ENCODE results near the gene METRN. TPM values are rescaled to one million over a fixed set of nuclear protein-coding genes. Genes with fewer than 3 reads are reported as not detected.

The METRN gene
- polyA plus RNA-seq, 1 donor (not counting 4 experiments of a cell fraction or from before 2014, with no cell fraction given): 42.1 TPM

GRCh38 chr16:723695-724094 is 8.8 kb downstream of the METRN start:
- Histone ChIP-seq H3K4me2 (ENCODE audit: control insufficient read depth, extremely low read depth, insufficient read depth, low read depth, low read length) (no peak overlapping the region), H3K9ac (ENCODE audit: control insufficient read depth, extremely low read depth, insufficient read depth, low read length) (no peak overlapping the region), H3K9me3 (ENCODE audit: control insufficient read depth, low read depth, low read length) (no peaks in the 10 kb centered on the region), H3K4me3 (ENCODE audit: control insufficient read depth in 2 of 3, extremely low read depth in 1 of 3, insufficient read depth in 2 of 3, low read depth in 1 of 3, low read length in 3 of 3) (no peak overlapping the region), H3K9me1 (ENCODE audit: control insufficient read depth, extremely low read depth, insufficient read depth, low read length) (peaks cover 2% of the 10 kb centered on the region), H3K4me1 (ENCODE audit: control insufficient read depth, extremely low read depth, insufficient read depth, low read length) (peaks cover 15% of the 10 kb centered on the region), H2AFZ (ENCODE audit: control insufficient read depth, low read length) (no peak overlapping the region), H3K27ac (ENCODE audit: control insufficient read depth, insufficient read depth, low read length) (no peak overlapping the region), H4K20me1 (ENCODE audit: control insufficient read depth, extremely low read depth, insufficient read depth, low read length) (peaks cover 3% of the 10 kb centered on the region), H3K27me3 (ENCODE audit: control insufficient read depth, extremely low read depth, insufficient read depth, low read length) (no peaks in the 10 kb centered on the region), H3K36me3 (ENCODE audit: control insufficient read depth in 2 of 2, extremely low read depth in 1 of 2, insufficient read depth in 2 of 2, low read length in 2 of 2) (peaks cover 0 to 1% of the 10 kb centered on the region in 2 experiments), H3K79me2 (ENCODE audit: control insufficient read depth, insufficient read depth, low read length) (no peaks in the 10 kb centered on the region)
- dilution Hi-C loops (cut with MboI; ENCODE audit: extremely low pct_ligation_motif_present, low sequenced_read_pairs): no loop called here
- DNase-seq (ENCODE audit: low read depth, low spot score) (no peak), FAIRE-seq (no peak)
- TF ChIP-seq CTCF (optimal IDR thresholded peaks at IDR 0.05 in 1 of 3, IDR thresholded peaks at IDR 0.05 in 1 of 3, conservative IDR thresholded peaks at IDR 0.05 in 1 of 3; ENCODE audit: extremely low read depth in 1 of 3, insufficient read depth in 2 of 3, low read length in 3 of 3) (no peak), EZH2 (IDR thresholded peaks at IDR 0.05; ENCODE audit: low read length) (no peak)

GRCh38 chr16:724188-725040 is 9.5 kb downstream of the METRN start:
- no peaks in the 10 kb centered on the region for H3K27me3 ChIP-seq (ENCODE audit: control insufficient read depth, extremely low read depth, insufficient read depth, low read length)
- no peak overlapping the region for H2AFZ ChIP-seq (ENCODE audit: control insufficient read depth, low read length)
- TF ChIP-seq EZH2 (IDR thresholded peaks at IDR 0.05; ENCODE audit: low read length) (no peak), CTCF (optimal IDR thresholded peaks at IDR 0.05 in 1 of 3, IDR thresholded peaks at IDR 0.05 in 1 of 3, conservative IDR thresholded peaks at IDR 0.05 in 1 of 3; ENCODE audit: extremely low read depth in 1 of 3, insufficient read depth in 2 of 3, low read length in 3 of 3) (no peak)
- no peak for DNase-seq (ENCODE audit: low read depth, low spot score)
- peaks cover 15% of the 10 kb centered on the region for H3K4me1 ChIP-seq (ENCODE audit: control insufficient read depth, extremely low read depth, insufficient read depth, low read length)
- peaks cover 2% of the 10 kb centered on the region for H3K9me1 ChIP-seq (ENCODE audit: control insufficient read depth, extremely low read depth, insufficient read depth, low read length)
- no peaks in the 10 kb centered on the region for H3K9me3 ChIP-seq (ENCODE audit: control insufficient read depth, low read depth, low read length)
- no peak for FAIRE-seq
- H3K36me3 ChIP-seq (ENCODE audit: control insufficient read depth in 2 of 2, extremely low read depth in 1 of 2, insufficient read depth in 2 of 2, low read length in 2 of 2): peaks cover 0 to 1% of the 10 kb centered on the region in 2 experiments
- no peak overlapping the region for H3K4me2 ChIP-seq (ENCODE audit: control insufficient read depth, extremely low read depth, insufficient read depth, low read depth, low read length)
- dilution Hi-C loops (cut with MboI; ENCODE audit: extremely low pct_ligation_motif_present, low sequenced_read_pairs): no loop called here
- H4K20me1 ChIP-seq (ENCODE audit: control insufficient read depth, extremely low read depth, insufficient read depth, low read length): no peaks in the 10 kb centered on the region
- H3K4me3 ChIP-seq (ENCODE audit: control insufficient read depth in 2 of 3, extremely low read depth in 1 of 3, insufficient read depth in 2 of 3, low read depth in 1 of 3, low read length in 3 of 3): no peak overlapping the region
- H3K9ac ChIP-seq (ENCODE audit: control insufficient read depth, extremely low read depth, insufficient read depth, low read length): no peak overlapping the region
- no peaks in the 10 kb centered on the region for H3K79me2 ChIP-seq (ENCODE audit: control insufficient read depth, insufficient read depth, low read length)
- no peak overlapping the region for H3K27ac ChIP-seq (ENCODE audit: control insufficient read depth, insufficient read depth, low read length)
